Measurements from ENCODE around the gene MRPS18C.

DNA sequence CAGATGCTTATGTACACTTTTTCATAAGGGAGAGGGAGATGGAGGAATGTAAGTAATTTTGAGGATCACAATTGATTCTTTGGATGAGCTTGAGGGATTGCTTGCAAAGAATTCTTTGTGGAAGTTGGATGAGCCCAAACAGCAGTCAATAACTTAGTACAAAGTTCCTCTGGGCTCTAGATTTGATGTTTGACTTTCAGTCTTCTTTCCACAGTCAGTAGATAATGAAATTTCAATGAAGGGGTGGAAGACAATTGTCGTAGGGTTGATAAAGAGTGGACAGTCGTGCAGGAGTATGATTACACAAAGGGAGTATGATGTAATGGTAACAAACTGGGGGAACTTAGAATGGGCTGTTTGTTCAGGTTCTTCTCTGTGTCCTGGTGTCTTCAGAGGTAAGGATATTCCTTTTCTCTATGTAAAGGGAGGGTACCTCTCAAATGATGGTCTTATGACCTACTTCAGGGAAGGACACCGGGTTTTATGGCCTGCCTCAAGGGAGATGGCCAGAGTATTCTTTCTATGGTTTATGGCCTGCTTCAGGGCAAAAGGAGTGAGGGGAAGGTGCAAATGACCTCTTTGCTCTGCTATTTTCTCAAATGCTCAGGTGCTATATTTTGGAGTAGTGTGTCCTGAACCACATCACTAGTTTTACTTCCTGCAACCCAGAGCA is 30.7 kb downstream of the MRPS18C start:
- TF ChIP-seq PATZ1 (CRISPR knock-in tag; IDR thresholded peaks at IDR 0.05; ENCODE audit: borderline replicate concordance), result no peak
- no peak for TF ChIP-seq ZNF565 (CRISPR knock-in tag; conservative IDR thresholded peaks at IDR 0.05; ENCODE audit: low read depth)
- no peak for TF ChIP-seq ZC3H10 (CRISPR knock-in tag; IDR thresholded peaks at IDR 0.05)
- TF ChIP-seq SNAI2 (CRISPR knock-in tag; IDR thresholded peaks at IDR 0.05), result no peak
- TF ChIP-seq ZFP3 (CRISPR knock-in tag; IDR thresholded peaks at IDR 0.05), result no peak
- TF ChIP-seq ZNF8 (CRISPR knock-in tag; IDR thresholded peaks at IDR 0.05), result no peak
- no peak for TF ChIP-seq TOX (CRISPR knock-in tag; IDR thresholded peaks at IDR 0.05; ENCODE audit: borderline replicate concordance)
- TF ChIP-seq, protein P1, sequence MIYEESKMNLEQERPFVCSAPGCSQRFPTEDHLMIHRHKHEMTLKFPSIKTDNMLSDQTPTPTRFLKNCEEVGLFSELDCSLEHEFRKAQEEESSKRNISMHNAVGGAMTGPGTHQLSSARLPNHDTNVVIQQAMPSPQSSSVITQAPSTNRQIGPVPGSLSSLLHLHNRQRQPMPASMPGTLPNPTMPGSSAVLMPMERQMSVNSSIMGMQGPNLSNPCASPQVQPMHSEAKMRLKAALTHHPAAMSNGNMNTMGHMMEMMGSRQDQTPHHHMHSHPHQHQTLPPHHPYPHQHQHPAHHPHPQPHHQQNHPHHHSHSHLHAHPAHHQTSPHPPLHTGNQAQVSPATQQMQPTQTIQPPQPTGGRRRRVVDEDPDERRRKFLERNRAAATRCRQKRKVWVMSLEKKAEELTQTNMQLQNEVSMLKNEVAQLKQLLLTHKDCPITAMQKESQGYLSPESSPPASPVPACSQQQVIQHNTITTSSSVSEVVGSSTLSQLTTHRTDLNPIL (CRISPR knock-in tag; IDR thresholded peaks at IDR 0.05; ENCODE audit: low read depth), result no peak
- no peak for TF ChIP-seq CSDC2 (CRISPR knock-in tag; IDR thresholded peaks at IDR 0.05)
- TF ChIP-seq ZFP30 (CRISPR knock-in tag; IDR thresholded peaks at IDR 0.05), result no peak
- no peak for TF ChIP-seq PPARA (CRISPR knock-in tag; IDR thresholded peaks at IDR 0.05; ENCODE audit: borderline replicate concordance)
- TF ChIP-seq POU6F1 (CRISPR knock-in tag; IDR thresholded peaks at IDR 0.05; ENCODE audit: borderline replicate concordance, low read depth), result no peak
